Suppressor macrophage (primary cell): ENCODE measurements around the gene SHH.

Experiments
- DNase-seq, 4 experiments: peaks; one replicate each; pipeline ENCODE4 v3.0.0-alpha.2; 2020 to 2022
- total RNA-seq, 17 experiments: gene quantifications; one replicate each; lab custom pipeline; 2026; ENCODE audit warnings: mixed read lengths in 6 of 17, inconsistent platforms in 3 of 17; lab: John Stamatoyannopoulos, UW

Gene SHH
- 0 to 2.0 (median 0) reads per million in 17 experiments for total RNA-seq

GRCh38 chr7:155811895-155812761 is at the start of gene SHH:
SHH (minus strand) TSS chr7:155812463; CDS start chr7:155812122, 341 bp downstream.
- DNase-seq, result no peak

DNA sequence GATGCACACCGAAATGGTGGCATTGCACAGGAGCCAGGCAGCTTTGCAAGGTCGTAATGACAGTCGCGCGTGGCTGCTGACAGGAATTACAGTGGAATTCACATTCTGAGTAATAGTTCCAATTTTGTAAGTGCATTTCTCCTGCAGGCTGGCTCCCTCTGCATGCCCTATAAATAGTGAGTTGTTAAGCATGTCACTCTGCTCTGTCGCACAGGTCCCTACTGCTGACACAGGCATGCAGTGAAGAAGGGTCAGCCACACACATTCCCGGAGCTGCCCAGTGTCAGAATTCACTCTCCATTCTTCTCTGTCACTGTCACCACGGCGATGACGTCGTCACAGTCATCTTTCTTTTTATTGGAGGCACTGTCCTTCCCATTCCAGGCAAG is 49.2 kb upstream of the SHH start:
- DNase-seq, result no peak

GRCh38 chr7:155860840-155861479 is 48.7 kb upstream of the SHH start:
- no peak for DNase-seq

DNA sequence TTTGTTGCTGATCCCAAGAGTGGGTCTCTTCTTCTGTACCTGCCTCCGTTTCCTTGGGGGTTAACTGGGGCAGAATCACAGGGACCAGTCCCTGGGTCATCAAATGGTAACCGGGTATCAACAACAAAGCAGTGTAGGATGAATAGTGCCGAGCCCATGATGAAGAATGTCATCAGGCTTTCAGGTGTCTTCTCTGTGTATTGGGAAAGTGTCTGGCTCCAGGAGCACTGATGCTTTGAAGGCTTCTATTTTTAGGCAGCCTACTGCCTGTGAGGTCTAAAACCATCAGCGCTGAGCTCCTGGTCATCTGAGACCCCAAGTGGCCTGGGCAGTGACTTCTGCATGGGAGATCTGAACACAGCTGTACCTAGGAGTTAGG is 48.2 kb upstream of the SHH start:
- no peak for DNase-seq

- no peak for DNase-seq
Measured at GRCh38 chr7:155858521-155859061, 46.3 kb upstream of the SHH start.

- no peak for DNase-seq
Measured at GRCh38 chr7:155857141-155857540, 44.9 kb upstream of the SHH start.

DNA sequence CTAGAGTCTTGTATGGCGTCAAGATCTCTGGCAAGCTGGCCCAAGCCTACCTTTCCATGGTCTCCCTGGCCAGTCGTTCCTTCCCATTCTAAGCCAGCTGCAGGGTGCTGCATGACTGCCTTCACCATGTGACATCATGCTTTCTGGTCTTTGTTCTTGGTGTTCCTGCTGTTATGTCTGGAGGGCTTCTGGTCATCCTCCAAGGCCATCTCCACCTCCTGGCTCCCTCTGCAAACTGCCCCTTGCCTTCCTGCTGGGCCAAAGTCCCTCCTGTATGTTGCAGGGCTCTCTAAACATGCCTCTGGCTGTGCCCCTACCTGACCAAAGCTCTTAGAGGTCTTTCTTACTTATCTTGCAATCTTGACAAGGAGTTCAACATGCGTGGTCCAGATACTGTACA is 44.4 kb upstream of the SHH start:
- DNase-seq, result no peak

GRCh38 chr7:155852426-155853301 is 40.4 kb upstream of the SHH start:
- DNase-seq, result no peak

DNA sequence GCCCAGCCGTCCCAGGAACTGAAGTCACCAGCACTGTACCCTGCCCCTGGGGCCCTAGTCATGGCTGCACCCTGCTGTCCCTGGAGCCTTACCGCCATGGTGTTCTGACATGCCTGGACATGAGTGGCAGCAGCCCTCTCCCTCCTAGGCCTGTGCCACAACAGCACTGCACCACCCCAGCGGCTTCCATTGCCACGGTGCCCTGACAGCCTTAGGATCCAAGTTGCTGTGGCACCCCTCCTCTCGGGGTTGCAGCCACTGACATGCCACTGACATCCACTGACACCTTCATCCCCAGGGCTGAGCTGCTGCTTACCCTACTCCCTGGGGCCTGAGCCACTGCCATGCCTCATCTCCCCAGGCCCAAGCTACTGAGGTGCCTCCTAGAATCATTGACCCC is 39.6 kb upstream of the SHH start:
- DNase-seq, result no peak

DNA sequence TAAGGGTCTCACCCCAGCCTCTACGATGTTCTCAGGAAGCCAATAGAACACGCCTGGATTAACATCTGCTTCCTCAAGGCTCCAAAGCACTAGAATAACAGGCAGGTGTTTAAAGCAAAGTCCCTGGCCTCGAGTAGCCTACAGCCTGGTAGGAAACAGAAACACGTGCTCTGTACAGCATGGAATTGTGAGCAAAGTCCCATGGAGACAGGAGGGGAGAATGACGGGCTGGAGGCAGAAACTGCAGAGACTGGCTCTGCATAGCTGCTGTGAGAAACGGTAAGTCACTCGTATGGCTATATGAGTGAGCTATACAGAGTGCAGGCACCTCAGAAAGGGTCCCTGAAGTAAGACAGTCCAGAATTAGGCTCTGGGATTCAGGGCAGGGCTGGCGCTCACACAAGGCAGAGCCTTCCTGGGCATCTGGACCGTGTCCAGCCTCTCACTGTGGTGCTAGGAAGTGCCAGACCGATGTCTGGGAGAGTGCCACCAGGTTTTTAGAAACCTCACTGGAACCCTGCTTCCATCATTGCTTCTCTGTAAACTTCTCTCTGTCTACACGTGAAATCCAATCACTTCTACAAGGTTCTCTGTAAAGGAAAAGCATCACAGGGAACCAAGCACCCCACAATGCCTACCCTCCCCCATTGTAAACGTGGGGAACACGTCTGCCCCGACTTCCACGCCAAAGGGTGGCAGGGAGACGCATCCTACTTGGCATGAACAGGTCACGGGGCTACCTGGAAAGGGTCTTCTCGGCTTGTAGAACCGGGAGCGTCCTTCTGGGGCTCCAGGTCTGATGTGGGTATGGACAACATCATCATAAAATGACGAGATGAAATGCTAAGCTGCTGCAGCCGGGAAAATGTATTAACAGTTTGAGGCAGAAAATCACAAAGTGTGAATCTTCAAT is 38.8 kb upstream of the SHH start:
- DNase-seq, result no peak

GRCh38 chr7:155850001-155850436 is 37.8 kb upstream of the SHH start:
- DNase-seq, result no peak

GRCh38 chr7:155848691-155849669 is 36.7 kb upstream of the SHH start:
- no peak for DNase-seq

- DNase-seq, result no peak
Measured at GRCh38 chr7:155847821-155848435, 35.7 kb upstream of the SHH start.

- DNase-seq, result no peak
Measured at GRCh38 chr7:155846936-155847335, 34.7 kb upstream of the SHH start.

- no peak for DNase-seq
Measured at GRCh38 chr7:155846156-155846555, 33.9 kb upstream of the SHH start.

DNA sequence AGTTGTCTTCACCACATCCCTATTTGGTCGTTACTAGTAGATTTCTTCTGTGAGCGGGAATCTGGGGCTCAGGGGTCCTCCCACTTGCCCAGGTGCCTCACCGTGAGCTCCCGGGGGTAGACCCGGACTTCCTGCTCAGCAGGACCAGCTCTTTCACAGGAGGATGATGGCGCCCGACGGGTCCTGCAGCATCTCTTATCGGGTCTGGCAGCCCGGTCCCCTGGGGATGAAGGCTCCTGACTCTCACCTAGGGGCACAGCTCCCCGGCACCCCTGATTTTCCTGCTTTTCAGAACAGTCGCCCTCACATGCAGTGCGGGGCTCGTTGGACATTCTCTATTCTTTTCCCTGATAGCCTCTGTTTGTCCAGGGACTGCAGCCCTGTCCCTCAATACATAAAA is 33.0 kb upstream of the SHH start:
- no peak for DNase-seq

GRCh38 chr7:155844526-155844925 is 32.3 kb upstream of the SHH start:
- no peak for DNase-seq

GRCh38 chr7:155844019-155844453 is 31.8 kb upstream of the SHH start:
- no peak for DNase-seq

DNA sequence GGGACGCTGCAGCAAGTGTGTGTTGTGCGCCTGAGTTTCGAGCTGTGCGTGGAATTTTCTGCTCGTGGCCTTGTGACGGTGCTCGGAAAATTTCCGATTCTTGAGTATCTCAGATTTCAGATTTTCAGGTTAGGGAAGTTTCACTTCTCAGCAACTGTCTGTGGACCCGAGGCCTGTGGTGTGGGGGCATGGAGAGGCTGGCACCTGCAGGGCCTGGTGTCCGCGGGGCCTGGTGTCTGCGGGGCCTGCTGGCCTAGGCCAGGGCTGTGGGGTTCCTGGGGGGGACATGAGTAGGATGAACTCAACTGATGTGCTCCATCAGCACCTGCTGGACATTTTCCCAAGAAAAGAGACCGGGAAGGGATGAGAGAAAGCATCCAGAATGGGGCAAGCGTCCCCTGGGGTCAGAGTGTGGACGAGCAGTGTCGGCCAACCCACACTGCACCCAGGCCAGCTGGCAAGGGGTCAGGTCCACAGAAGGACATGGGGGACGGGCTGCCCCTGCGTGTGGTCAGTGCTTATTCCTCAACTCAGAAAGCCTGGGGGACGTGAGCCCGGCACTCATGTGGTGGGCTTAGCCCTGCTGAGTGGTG is 31.3 kb upstream of the SHH start:
- no peak for DNase-seq
